Activated CD8-positive, alpha-beta memory T cell treated with anti-CD3 and anti-CD28 coated beads, Interleukin-2, amount 10 ng/mL, durations not matched to agents 7 days and 5 days (primary cell): ENCODE results near the gene RASAL2. TPM values are rescaled to one million over a fixed set of nuclear protein-coding genes. Genes with fewer than 3 reads are reported as not detected.
"Not testable (repeated sequence)": the region's sequence is repeated elsewhere in the genome, so short reads cannot be mapped to it uniquely, and the experiment has no call there.

Source experiments
- ATAC-seq: fragments of 150-1000 bp; cut with Tn5 transposase; one replicate; pipeline ENCODE4 v1.10.0; 2021; ENCODE audit warnings: moderate library complexity
- CTCF ChIA-PET: fragments of 350-600 bp; sonication (Branson Sonifier 250); formaldehyde crosslinking; loops from one replicate; lab custom pipeline; 2021; ENCODE audit warnings: antibody characterized with exemption; lab: Charles Lee
- DNase-seq: peaks from one replicate; pipeline ENCODE4 v3.0.0-alpha.2; 2020
- H3K27ac Mint-ChIP-seq: one replicate; pipeline ENCODE4 v1.8.0; 2021; ENCODE audit warnings: mild to moderate bottlenecking, mixed read lengths
- H3K27me3 Mint-ChIP-seq: one replicate; pipeline ENCODE4 v1.8.0; 2021; ENCODE audit warnings: mixed read lengths
- H3K36me3 Mint-ChIP-seq: one replicate; pipeline ENCODE4 v1.8.0; 2021; ENCODE audit warnings: mild to moderate bottlenecking, mixed read lengths
- H3K4me1 Mint-ChIP-seq: one replicate; pipeline ENCODE4 v1.8.0; 2021; ENCODE audit warnings: mixed read lengths
- H3K4me3 Mint-ChIP-seq: one replicate; pipeline ENCODE4 v1.8.0; 2021; ENCODE audit warnings: mild to moderate bottlenecking, moderate library complexity, mixed read lengths
- H3K9me3 Mint-ChIP-seq: one replicate; pipeline ENCODE4 v1.8.0; 2022; ENCODE audit warnings: low read depth, mixed read lengths
- total RNA-seq, 2 experiments: library from RNA; stranded (reverse); gene quantifications; one replicate each; pipeline ENCODE4 v1.2.3, GENCODE V29; 2021

RASAL2 gene
- total RNA-seq, 2 experiments from 2014 or later: not detected

- Mint-ChIP-seq H3K4me1 (no peaks in the 10 kb centered on the region), H3K4me3 (no peak overlapping the region), H3K36me3 (no peaks in the 10 kb centered on the region), H3K9me3 (no peaks in the 10 kb centered on the region), H3K27me3 (no peaks in the 10 kb centered on the region), H3K27ac (no peak overlapping the region)
- ATAC-seq (no peak), DNase-seq (no peak)
- CTCF ChIA-PET: no interaction called here
Observed at GRCh38 chr1:178330153-178330552, 236.2 kb downstream of the RASAL2 start.

- CTCF ChIA-PET: no interaction called here
- ATAC-seq: no peak
- DNase-seq: no peak
- H3K9me3 Mint-ChIP-seq: no peaks in the 10 kb centered on the region
- H3K36me3 Mint-ChIP-seq: no peaks in the 10 kb centered on the region
- no peak overlapping the region for H3K27ac Mint-ChIP-seq
- no peaks in the 10 kb centered on the region for H3K27me3 Mint-ChIP-seq
- no peaks in the 10 kb centered on the region for H3K4me1 Mint-ChIP-seq
- H3K4me3 Mint-ChIP-seq: no peak overlapping the region
Observed at GRCh38 chr1:178330848-178331497, 237.1 kb downstream of the RASAL2 start.

- CTCF ChIA-PET: no interaction called here
- DNase-seq (no peak), ATAC-seq (no peak)
- no peaks in the 10 kb centered on the region for H3K9me3 Mint-ChIP-seq
- no peaks in the 10 kb centered on the region for H3K36me3 Mint-ChIP-seq
- H3K27ac Mint-ChIP-seq: no peak overlapping the region
- no peaks in the 10 kb centered on the region for H3K4me1 Mint-ChIP-seq
- H3K4me3 Mint-ChIP-seq: no peak overlapping the region
- H3K27me3 Mint-ChIP-seq: no peaks in the 10 kb centered on the region
Observed at GRCh38 chr1:178335426-178335825, 241.5 kb downstream of the RASAL2 start.

- ATAC-seq: no peak
- H3K4me1 Mint-ChIP-seq: no peaks in the 10 kb centered on the region
- CTCF ChIA-PET: no interaction called here
- H3K27ac Mint-ChIP-seq: no peak overlapping the region
- no peak overlapping the region for H3K4me3 Mint-ChIP-seq
- H3K27me3 Mint-ChIP-seq: no peaks in the 10 kb centered on the region
- no peaks in the 10 kb centered on the region for H3K36me3 Mint-ChIP-seq
- DNase-seq: no peak
- no peaks in the 10 kb centered on the region for H3K9me3 Mint-ChIP-seq
Observed at GRCh38 chr1:178337091-178337706, 243.3 kb downstream of the RASAL2 start.

GRCh38 chr1:178339834-178340233, 245.9 kb downstream of the RASAL2 start:
- Mint-ChIP-seq H3K27ac (no peak overlapping the region), H3K4me3 (no peak overlapping the region), H3K4me1 (no peaks in the 10 kb centered on the region), H3K36me3 (no peaks in the 10 kb centered on the region), H3K9me3 (no peaks in the 10 kb centered on the region), H3K27me3 (no peaks in the 10 kb centered on the region)
- no peak for ATAC-seq
- DNase-seq: no peak
- CTCF ChIA-PET: no interaction called here

GRCh38 chr1:178341261-178341956, 247.5 kb downstream of the RASAL2 start:
- H3K4me3 Mint-ChIP-seq: no peak overlapping the region
- ATAC-seq: no peak
- H3K4me1 Mint-ChIP-seq: no peaks in the 10 kb centered on the region
- no peak for DNase-seq
- H3K27me3 Mint-ChIP-seq: no peaks in the 10 kb centered on the region
- no peaks in the 10 kb centered on the region for H3K36me3 Mint-ChIP-seq
- CTCF ChIA-PET: no interaction called here
- no peaks in the 10 kb centered on the region for H3K9me3 Mint-ChIP-seq
- no peak overlapping the region for H3K27ac Mint-ChIP-seq

GRCh38 chr1:178342745-178343144, 248.8 kb downstream of the RASAL2 start:
- Mint-ChIP-seq H3K36me3 (no peaks in the 10 kb centered on the region), H3K4me3 (no peak overlapping the region), H3K27ac (no peak overlapping the region), H3K9me3 (no peaks in the 10 kb centered on the region), H3K27me3 (no peaks in the 10 kb centered on the region), H3K4me1 (no peaks in the 10 kb centered on the region)
- no peak for DNase-seq
- no peak for ATAC-seq
- CTCF ChIA-PET: interaction anchor here (0.5 kb wide), 1 partner anchor 66 kb away, joined by 4 read pairs; no protein-coding TSS in a partner anchor

- Mint-ChIP-seq H3K27ac (no peak overlapping the region), H3K36me3 (no peaks in the 10 kb centered on the region), H3K9me3 (no peaks in the 10 kb centered on the region), H3K4me1 (no peaks in the 10 kb centered on the region), H3K4me3 (no peak overlapping the region), H3K27me3 (no peaks in the 10 kb centered on the region)
- CTCF ChIA-PET: no interaction called here
- no peak for ATAC-seq
- no peak for DNase-seq
Observed at GRCh38 chr1:178344513-178345091, 250.7 kb downstream of the RASAL2 start.

- no peaks in the 10 kb centered on the region for H3K36me3 Mint-ChIP-seq
- no peaks in the 10 kb centered on the region for H3K27me3 Mint-ChIP-seq
- CTCF ChIA-PET: no interaction called here
- H3K4me3 Mint-ChIP-seq: no peak overlapping the region
- H3K27ac Mint-ChIP-seq: no peak overlapping the region
- ATAC-seq: no peak
- H3K9me3 Mint-ChIP-seq: no peaks in the 10 kb centered on the region
- no peaks in the 10 kb centered on the region for H3K4me1 Mint-ChIP-seq
- no peak for DNase-seq
Observed at GRCh38 chr1:178345238-178345637, 251.3 kb downstream of the RASAL2 start.

GRCh38 chr1:178345807-178346206, 251.9 kb downstream of the RASAL2 start:
- Mint-ChIP-seq H3K36me3 (no peaks in the 10 kb centered on the region), H3K27ac (no peak overlapping the region), H3K9me3 (no peaks in the 10 kb centered on the region), H3K4me1 (no peaks in the 10 kb centered on the region), H3K27me3 (no peaks in the 10 kb centered on the region), H3K4me3 (no peak overlapping the region)
- DNase-seq (no peak), ATAC-seq (no peak)
- CTCF ChIA-PET: no interaction called here

GRCh38 chr1:178349801-178350200, 255.9 kb downstream of the RASAL2 start:
- Mint-ChIP-seq H3K4me1 (no peaks in the 10 kb centered on the region), H3K36me3 (no peaks in the 10 kb centered on the region), H3K27ac (no peak overlapping the region), H3K4me3 (no peak overlapping the region), H3K27me3 (no peaks in the 10 kb centered on the region), H3K9me3 (peaks cover 2% of the 10 kb centered on the region)
- CTCF ChIA-PET: no interaction called here
- DNase-seq (no peak), ATAC-seq (no peak)

GRCh38 chr1:178351911-178352310, 258.0 kb downstream of the RASAL2 start:
- not testable (repeated sequence) for H3K27ac Mint-ChIP-seq, DNase-seq, H3K4me3 Mint-ChIP-seq

GRCh38 chr1:178352790-178353416, 259.0 kb downstream of the RASAL2 start:
- no peaks in the 10 kb centered on the region for H3K4me1 Mint-ChIP-seq
- CTCF ChIA-PET: no interaction called here
- H3K4me3 Mint-ChIP-seq: no peak overlapping the region
- H3K27ac Mint-ChIP-seq: no peak overlapping the region
- H3K27me3 Mint-ChIP-seq: no peaks in the 10 kb centered on the region
- ATAC-seq (no peak), DNase-seq (no peak)
- no peaks in the 10 kb centered on the region for H3K36me3 Mint-ChIP-seq
- peaks cover 2% of the 10 kb centered on the region for H3K9me3 Mint-ChIP-seq

More at GRCh38 chr1:178351911-178352310, 258.0 kb downstream of the RASAL2 start:
- H3K4me1 Mint-ChIP-seq, ATAC-seq, H3K36me3 Mint-ChIP-seq, CTCF ChIA-PET, H3K27me3 Mint-ChIP-seq, H3K9me3 Mint-ChIP-seq: not testable (repeated sequence)
